Measurements from ENCODE around the gene EGLN1. TPM values are rescaled to one million over a fixed set of nuclear protein-coding genes. Genes with fewer than 3 reads are reported as not detected.

The EGLN1 gene
- total RNA-seq, 2 experiments from 2014 or later = 46.5 to 47.2 TPM

DNA sequence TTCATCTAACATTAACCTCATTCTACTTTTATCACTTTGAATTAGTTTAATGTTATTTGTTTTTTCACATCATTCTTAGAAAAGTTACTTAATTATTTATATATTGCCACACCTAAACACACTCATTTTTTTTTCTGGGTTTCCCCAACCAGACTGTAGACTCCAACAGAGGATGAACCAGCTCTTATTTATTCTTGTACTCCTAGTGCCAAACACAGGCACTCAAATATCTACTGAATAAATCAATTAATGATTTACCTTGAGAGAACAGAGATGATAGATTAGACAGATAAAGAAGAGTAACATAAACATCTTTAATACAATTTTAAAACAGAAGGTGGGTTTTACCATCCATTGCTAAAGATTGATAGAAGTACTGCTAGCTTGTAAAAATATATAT is 35.6 kb downstream of the EGLN1 start:
- CTCF ChIA-PET = no interaction called here
- Mint-ChIP-seq H3K27me3 (no peaks in the 10 kb centered on the region), H3K4me3 (no peak overlapping the region), H3K4me1 (ENCODE audit: low read depth) (peaks cover 43% of the 10 kb centered on the region), H3K27ac (no peak overlapping the region), H3K9me3 (no peaks in the 10 kb centered on the region), H3K36me3 (ENCODE audit: low read depth) (peaks cover 20% of the 10 kb centered on the region)
- no peak for DNase-seq
- POLR2A ChIA-PET = interaction anchor here (1.0 kb wide), 1 partner anchor 13 kb away, joined by 3 read pairs; no protein-coding TSS in a partner anchor
- intact Hi-C loops (cut with micrococcal nuclease) = no loop called here
- ATAC-seq = no peak
- no peak for TF ChIP-seq CTCF (IDR thresholded peaks at IDR 0.05)

GRCh38 chr1:231385416-231385748 is 36.7 kb downstream of the EGLN1 start:
- H3K27ac Mint-ChIP-seq = no peak overlapping the region
- intact Hi-C loops (cut with micrococcal nuclease) = no loop called here
- H3K27me3 Mint-ChIP-seq = no peaks in the 10 kb centered on the region
- peaks cover 14% of the 10 kb centered on the region for H3K36me3 Mint-ChIP-seq (ENCODE audit: low read depth)
- no peak for DNase-seq
- H3K4me1 Mint-ChIP-seq (ENCODE audit: low read depth) = peaks cover 34% of the 10 kb centered on the region
- no peak for ATAC-seq
- no peak for TF ChIP-seq CTCF (IDR thresholded peaks at IDR 0.05)
- CTCF ChIA-PET = interaction anchor here (0.8 kb wide), 1 partner anchor 12 kb away, joined by 3 read pairs; no protein-coding TSS in a partner anchor
- POLR2A ChIA-PET = interaction anchor here (1.0 kb wide), 1 partner anchor 14 kb away, joined by 3 read pairs; no protein-coding TSS in a partner anchor
- H3K4me3 Mint-ChIP-seq = no peak overlapping the region
- H3K9me3 Mint-ChIP-seq = no peaks in the 10 kb centered on the region

- H3K27ac Mint-ChIP-seq = no peak overlapping the region
- CTCF ChIA-PET = interaction anchor here (0.7 to 0.8 kb wide), 2 partner anchors 13 to 22 kb away, joined by 3 read pairs; no protein-coding TSS in a partner anchor
- no peak for ATAC-seq
- TF ChIP-seq CTCF (IDR thresholded peaks at IDR 0.05) = no peak
- H3K36me3 Mint-ChIP-seq (ENCODE audit: low read depth) = peaks cover 10% of the 10 kb centered on the region
- DNase-seq = no peak
- H3K4me3 Mint-ChIP-seq = no peak overlapping the region
- no peaks in the 10 kb centered on the region for H3K27me3 Mint-ChIP-seq
- peaks cover 30% of the 10 kb centered on the region for H3K4me1 Mint-ChIP-seq (ENCODE audit: low read depth)
- POLR2A ChIA-PET = interaction anchor here (1.2 kb wide), 1 partner anchor 10 kb away, joined by 3 read pairs; no protein-coding TSS in a partner anchor
- intact Hi-C loops (cut with micrococcal nuclease) = no loop called here
- H3K9me3 Mint-ChIP-seq = no peaks in the 10 kb centered on the region
Observed at GRCh38 chr1:231384696-231385415, 37.2 kb downstream of the EGLN1 start.

DNA sequence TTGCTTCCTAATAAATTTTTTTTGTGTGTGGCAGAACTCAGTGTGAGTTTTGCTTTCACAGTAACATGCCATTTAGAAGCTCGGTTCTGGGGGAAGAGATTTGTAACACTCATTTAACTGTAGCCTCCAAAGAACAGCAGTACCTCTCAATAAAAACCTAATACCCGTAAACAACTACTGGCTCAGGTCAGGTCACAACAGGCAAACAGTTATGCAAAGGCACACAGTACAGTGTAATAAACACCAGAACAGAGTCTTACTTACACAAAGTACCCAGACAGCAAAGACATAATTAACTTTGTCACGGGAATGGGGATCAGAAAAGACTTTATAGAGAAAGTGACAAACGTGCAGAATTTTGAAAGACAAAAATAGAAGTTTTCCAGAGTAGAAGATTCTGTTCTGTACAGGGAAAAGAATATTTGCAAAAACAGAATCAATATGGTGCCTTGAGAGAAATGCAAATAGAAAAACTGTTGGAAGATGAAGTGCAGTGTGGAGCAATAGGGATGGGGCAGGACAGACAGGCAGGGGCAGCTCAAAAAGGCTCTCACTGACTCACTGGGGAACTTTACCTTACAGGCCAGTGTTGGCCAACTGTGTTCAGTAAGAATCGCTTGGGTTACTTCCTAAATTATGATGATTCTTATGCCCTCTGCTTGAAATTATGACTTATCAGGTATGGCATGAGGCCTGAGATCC is 38.8 kb downstream of the EGLN1 start:
- peaks cover 35% of the 10 kb centered on the region for H3K4me1 Mint-ChIP-seq (ENCODE audit: low read depth)
- no peak for DNase-seq
- no peak for ATAC-seq
- peaks cover 7% of the 10 kb centered on the region for H3K36me3 Mint-ChIP-seq (ENCODE audit: low read depth)
- TF ChIP-seq CTCF (IDR thresholded peaks at IDR 0.05) = no peak
- ChIA-PET POLR2A (no interaction called here), CTCF (no interaction called here)
- intact Hi-C loops (cut with micrococcal nuclease) = no loop called here
- no peaks in the 10 kb centered on the region for H3K27me3 Mint-ChIP-seq
- H3K9me3 Mint-ChIP-seq = no peaks in the 10 kb centered on the region
- no peak overlapping the region for H3K27ac Mint-ChIP-seq
- H3K4me3 Mint-ChIP-seq = no peak overlapping the region

- CTCF ChIA-PET = no interaction called here
- DNase-seq (no peak), ATAC-seq (no peak)
- intact Hi-C loops (cut with micrococcal nuclease) = no loop called here
- Mint-ChIP-seq H3K9me3 (no peaks in the 10 kb centered on the region), H3K4me1 (ENCODE audit: low read depth) (peaks cover 36% of the 10 kb centered on the region), H3K36me3 (ENCODE audit: low read depth) (peaks cover 2% of the 10 kb centered on the region), H3K27me3 (no peaks in the 10 kb centered on the region), H3K27ac (no peak overlapping the region), H3K4me3 (no peak overlapping the region)
- TF ChIP-seq CTCF (IDR thresholded peaks at IDR 0.05) = no peak
- POLR2A ChIA-PET = no interaction called here
Observed at GRCh38 chr1:231382426-231382825, 39.7 kb downstream of the EGLN1 start.

All from activated CD8-positive, alpha-beta T cell treated with anti-CD3 and anti-CD28 coated beads for 36 hours (primary cell).